HG03342 (cell line): ENCODE measurements around the gene TPRG1.
A peak's percentile ranks its signal among the peaks of the same experiment; 100 is the strongest.

Experiments used
- ATAC-seq: cut with Tn5 transposase; IDR thresholded peaks from one replicate; pipeline ENCODE4 v1.9.1; 2021; ENCODE audit warnings: mild to moderate bottlenecking, moderate library complexity; ENCODE audit not compliant: unreplicated experiment

Gene TPRG1

DNA sequence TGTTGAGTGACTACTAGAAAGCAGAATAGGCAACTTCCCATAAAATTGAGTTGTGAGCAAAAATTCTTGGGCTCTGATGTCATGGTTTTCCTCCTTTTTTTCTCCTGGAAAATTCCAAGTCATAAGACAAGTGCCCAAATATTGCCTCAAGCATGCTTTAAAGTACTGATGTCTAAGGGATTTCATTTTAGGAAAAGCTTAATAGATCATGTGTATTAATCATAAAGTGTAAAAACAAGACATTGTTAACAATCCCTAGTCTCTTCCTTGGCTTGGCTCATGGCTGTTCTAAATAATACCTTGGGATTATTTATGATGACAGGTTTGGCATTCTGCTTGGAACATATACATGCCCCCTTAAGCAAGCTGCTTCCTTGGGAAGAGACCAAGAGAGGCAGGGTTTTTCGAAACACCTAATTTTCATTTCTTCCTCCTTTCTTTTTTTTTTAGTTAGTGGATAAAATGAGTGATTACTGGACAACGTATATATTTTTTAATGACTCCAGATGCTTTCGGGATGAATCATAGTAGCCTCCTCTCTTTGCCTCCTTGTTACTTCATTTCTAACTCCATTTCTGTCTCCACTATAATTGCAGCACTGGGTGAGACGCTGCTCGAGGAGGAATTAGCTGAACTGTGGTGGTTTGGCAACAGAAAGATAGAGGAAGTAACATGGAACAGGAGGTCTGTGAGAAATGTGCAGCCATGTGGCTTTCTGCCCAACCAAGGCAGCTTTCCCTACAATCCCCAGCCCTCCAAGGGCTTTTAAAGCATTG, 104.9 kb downstream of the TPRG1 start:
- no peak for ATAC-seq

DNA sequence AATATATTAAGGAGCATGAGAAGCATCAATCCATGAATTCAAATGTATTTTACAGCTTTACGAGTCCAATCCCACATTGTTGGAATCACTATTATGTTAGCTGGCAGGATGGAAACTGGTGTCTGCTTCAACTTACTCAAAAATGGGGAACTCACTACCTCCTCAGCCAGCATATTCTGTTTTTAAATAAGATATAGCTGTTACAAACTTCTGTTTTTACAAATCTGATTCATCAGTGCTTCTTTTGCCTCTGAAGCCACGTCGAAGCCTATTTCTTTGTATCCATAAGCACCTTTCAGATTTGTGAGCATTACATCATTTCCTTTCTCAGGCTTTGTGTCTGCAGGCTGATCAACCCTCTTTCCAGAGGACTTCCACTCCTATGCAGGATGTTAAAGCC, 105.9 kb downstream of the TPRG1 start:
- ATAC-seq: no peak

- ATAC-seq: no peak
Observed at GRCh38 chr3:189278221-189278620, 106.5 kb downstream of the TPRG1 start.

GRCh38 chr3:189282189-189282588, 110.4 kb downstream of the TPRG1 start:
- ATAC-seq: no peak

GRCh38 chr3:189282741-189283140, 111.0 kb downstream of the TPRG1 start:
- ATAC-seq: no peak

DNA sequence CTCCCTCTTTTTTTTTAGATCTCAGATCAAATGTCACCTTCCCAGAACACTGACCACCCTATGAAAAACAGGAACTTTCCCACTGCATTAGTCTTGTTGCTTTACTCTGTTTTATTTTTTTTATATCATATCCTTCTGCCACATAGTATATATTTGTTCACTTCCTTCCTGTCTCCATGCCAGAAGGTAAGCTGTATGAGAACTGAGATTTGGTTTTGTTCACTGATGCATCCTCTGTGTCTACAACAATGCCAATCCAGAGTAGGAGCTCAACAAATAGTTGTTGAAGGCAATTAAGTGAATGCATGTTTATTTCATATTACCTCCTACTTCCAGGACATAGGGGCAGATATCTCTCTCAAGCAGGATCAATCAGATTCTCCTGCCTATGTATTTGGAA, 114.4 kb downstream of the TPRG1 start:
- no peak for ATAC-seq

GRCh38 chr3:189286916-189287315, 115.1 kb downstream of the TPRG1 start:
- no peak for ATAC-seq

DNA sequence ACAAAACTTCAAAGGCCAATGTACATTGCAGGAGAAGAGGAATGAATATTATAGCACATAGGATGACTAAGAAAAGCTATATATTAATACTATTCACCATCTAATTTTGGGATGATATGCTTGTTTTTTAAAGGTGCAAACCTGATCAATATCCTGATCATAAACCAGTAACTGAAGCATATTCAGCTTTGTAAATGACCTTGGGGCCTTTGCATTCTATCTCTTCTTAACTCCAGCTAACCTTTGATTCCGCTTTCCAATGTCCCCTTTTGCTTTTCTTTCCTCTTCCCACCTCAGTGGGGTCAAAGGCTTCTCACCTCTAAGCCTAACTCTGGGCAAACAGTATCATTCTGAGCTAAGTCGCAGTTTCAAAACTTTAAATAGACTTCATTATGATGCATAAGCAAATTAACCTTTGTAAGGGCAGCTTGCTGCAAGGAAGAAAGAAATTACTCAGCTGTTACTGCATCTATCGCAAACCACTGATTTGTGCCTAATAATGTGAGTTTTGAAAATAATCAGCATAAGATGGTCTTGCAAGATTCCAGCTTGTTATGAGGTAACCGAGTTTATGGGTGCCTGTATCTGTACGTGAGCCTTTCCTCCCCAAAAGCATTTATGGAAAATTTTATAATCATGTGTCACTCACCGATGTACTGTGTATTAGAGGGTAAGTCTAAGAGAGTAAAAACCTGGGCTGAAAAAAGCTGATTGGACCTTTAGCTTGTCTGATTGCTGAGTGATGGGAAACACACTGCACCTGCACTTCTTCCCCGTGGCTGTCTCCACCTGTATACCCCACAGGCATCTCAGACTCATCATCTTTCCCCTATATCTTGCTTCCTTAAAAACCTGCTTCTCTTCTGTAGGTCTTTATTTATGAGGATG, 116.8 kb downstream of the TPRG1 start:
- peak; percentile 93 for ATAC-seq

DNA sequence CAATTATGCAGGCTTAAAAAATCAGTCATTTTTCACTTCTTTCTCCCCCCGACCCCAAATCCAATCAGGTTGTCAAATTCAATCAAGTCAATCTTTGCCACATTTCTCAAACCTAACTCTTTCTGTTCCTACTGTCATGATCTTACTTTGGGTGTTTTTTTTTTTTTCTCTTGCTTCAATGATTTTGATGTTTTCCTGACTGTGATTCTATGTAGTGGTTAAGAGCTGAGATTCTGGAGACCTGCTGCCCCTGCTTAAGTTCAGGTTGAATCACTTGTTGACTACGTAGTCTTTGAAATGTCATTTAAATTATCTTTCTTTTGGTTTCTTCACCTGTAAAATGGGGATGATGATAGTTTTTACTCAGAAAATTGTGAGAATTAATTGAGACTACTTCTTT, 117.5 kb downstream of the TPRG1 start:
- no peak for ATAC-seq

- no peak for ATAC-seq
Observed at GRCh38 chr3:189292667-189293484, 121.1 kb downstream of the TPRG1 start.

- ATAC-seq: no peak
Observed at GRCh38 chr3:189294649-189295048, 122.9 kb downstream of the TPRG1 start.

DNA sequence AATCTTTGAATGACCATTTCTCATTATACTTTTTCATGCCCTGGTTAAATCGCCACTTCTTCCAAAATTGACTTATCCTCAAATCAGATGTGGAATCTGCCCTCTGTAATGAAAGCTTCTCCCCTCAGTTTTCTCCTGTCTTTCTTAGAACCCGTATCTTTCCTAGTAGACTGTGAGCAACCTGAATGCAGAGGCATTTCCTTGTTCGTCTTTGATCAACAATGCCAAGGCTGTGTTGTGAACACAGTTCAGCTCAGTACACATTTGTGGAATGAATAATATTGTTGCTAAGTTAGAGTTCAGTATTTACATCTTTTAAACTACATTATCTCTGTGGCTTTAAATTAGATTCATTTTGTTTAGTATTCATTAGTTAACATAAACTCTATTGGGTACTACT, 123.3 kb downstream of the TPRG1 start:
- ATAC-seq: no peak

- ATAC-seq: no peak
Observed at GRCh38 chr3:189297932-189298331, 126.2 kb downstream of the TPRG1 start.

DNA sequence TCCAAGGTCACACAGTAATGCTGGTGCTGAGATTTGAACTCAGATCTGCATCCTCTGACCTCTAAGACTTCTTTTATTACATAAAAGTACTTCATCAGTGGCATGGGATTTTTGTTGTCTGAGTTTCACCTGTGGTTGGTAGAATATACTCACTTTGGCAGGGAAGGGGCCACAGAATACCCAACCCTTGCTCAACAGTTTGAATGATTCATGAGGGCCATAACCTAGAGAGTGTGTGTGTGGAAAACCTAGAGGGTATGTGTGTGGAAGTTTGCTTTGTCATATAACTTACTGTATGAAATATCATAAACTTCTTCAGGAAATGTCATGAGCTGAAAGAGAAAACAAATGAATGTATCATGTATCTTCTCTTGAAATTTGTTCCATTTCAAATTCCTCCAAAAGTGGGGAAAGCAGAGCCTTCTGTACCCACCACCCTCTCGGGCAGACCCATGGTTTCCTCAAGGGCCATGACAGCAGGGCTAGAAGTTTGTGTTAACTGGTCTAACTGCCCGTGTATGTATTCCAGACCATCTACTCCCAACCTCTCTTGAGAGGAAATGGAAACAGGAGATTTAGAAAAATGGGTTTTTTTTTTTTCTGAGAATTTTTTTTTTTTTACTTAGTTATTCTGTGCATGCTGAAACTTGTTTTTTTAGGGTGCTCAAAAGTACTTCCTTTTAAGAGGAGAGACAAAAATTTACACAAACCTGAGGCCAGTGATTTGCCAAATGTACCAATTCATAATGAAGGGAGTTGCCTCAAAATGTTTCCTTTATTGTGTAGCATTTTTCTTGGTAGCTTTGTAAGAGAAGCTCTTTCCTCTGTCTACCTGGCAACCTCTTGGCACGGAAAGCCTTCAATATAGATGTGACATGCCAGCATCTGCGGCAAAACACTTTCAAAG, 127.0 kb downstream of the TPRG1 start:
- no peak for ATAC-seq

GRCh38 chr3:189300345-189300744, 128.6 kb downstream of the TPRG1 start:
- no peak for ATAC-seq

DNA sequence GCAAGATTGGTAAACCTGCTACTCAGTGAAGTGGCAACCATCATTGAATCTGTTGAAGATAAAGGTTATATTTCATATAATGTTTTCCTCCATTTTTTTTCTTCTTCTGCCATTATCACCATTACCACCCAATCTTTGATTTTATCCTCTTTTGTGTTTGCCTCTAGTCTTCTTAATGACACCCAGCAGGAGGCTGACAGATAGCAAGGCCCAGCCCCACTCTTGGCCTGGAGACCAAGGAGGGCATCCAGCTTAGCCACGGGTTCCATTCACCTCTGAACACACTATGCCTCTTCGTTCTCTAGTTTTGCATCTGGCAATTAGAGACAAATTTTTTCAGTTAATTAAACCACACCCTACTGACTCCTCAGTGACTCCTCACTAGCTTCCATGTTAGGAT, 129.7 kb downstream of the TPRG1 start:
- no peak for ATAC-seq

GRCh38 chr3:189303584-189303983, 131.8 kb downstream of the TPRG1 start:
- no peak for ATAC-seq

DNA sequence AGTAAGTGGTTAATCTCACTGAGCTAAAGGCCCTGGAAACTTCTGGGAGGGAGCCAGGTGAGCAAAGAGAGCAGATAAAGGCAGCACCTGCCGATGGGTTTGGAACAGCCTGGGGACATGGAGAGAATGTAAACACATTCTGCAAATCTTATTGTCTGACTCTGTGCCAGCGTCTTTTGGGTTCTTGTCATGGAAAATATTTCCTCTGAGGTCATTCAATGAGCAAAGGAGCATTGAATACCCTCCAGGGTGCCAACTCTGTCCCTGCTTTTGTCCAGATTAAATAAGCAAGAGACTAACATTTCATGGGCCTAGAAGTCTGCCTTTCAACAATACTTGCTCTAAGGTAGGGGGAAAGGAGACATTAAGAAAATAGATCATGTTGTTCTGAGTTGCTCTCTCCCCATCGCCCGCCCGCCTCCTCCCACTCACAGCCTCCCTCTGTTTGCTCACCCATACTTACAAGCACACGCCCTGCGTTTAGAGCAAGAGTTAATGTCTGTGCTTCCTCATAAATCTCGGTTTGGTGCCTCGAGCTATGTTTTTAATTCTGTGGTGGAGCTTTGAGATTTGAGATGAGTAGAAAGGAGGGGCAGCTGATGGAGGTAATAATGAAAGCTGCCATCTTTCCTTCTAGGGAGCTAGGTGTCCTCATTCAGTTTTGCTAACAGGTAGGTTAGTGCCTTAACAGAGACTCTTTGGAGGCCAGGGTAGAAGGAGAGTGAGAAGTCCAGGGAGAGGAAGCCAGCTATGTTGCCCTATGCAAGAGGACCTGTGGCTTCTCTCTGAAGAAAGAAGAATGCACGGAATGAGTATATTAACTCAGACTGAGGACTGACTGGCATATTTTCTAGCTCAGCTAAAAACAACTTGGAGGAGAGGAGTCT, 132.9 kb downstream of the TPRG1 start:
- ATAC-seq: no peak

GRCh38 chr3:189305412-189305811, 133.6 kb downstream of the TPRG1 start:
- no peak for ATAC-seq
